DND-41 (cell line): ENCODE data around the gene RBM19.

Source experiments
- ATAC-seq: fragments of 200-7000 bp; cut with Tn5 transposase; 3 replicates; pipeline ENCODE4 v1.9.1; 2021; ENCODE audit warnings: low read depth; ENCODE audit not compliant: insufficient read depth
- DNase-seq: peaks from one replicate; pipeline ENCODE4 v3.0.0-alpha.2; 2020
- H2AFZ ChIP-seq: 2 replicates; pipeline ENCODE4 v1.6.0; 2012; ENCODE audit warnings: low read depth, low read length
- H3K27ac ChIP-seq: 2 replicates; pipeline ENCODE4 v1.5.1; 2012; ENCODE audit warnings: low read length, inconsistent platforms
- H3K27me3 ChIP-seq: fragments of 200-600 bp; sonication (generic); 2 replicates; pipeline ENCODE4 v1.6.0; 2012; ENCODE audit warnings: low read length, mild to moderate bottlenecking, inconsistent platforms; ENCODE audit not compliant: insufficient read depth, poor library complexity
- H3K36me3 ChIP-seq: 2 replicates; pipeline ENCODE4 v1.5.1; 2012; ENCODE audit warnings: low read length, inconsistent platforms; ENCODE audit not compliant: insufficient read depth
- H3K4me1 ChIP-seq: 2 replicates; pipeline ENCODE4 v1.5.1; 2012; ENCODE audit warnings: mild to moderate bottlenecking, low read length; ENCODE audit not compliant: insufficient read depth
- H3K4me2 ChIP-seq: 2 replicates; pipeline ENCODE4 v1.6.0; 2012; ENCODE audit warnings: mild to moderate bottlenecking, moderate library complexity, low read length, inconsistent platforms; ENCODE audit not compliant: insufficient read depth
- H3K4me3 ChIP-seq, 2 experiments: fragments of 200-600 bp in 1 of 2; shearing (Covaris generic) in 1 of 2; 2 replicates each; pipeline ENCODE4 v1.5.1; 2012 to 2016; ENCODE audit warnings: inconsistent platforms in 2 of 2, low read length in 2 of 2, mild to moderate bottlenecking in 2 of 2, low read depth in 1 of 2, moderate library complexity in 1 of 2
- H3K79me2 ChIP-seq: 2 replicates; pipeline ENCODE4 v1.6.0; 2012; ENCODE audit warnings: low read length, inconsistent platforms; ENCODE audit not compliant: insufficient read depth
- H3K9ac ChIP-seq: 2 replicates; pipeline ENCODE4 v1.6.0; 2012; ENCODE audit warnings: low read depth, mild to moderate bottlenecking, inconsistent platforms, low read length, moderate library complexity
- H3K9me3 ChIP-seq: 2 replicates; pipeline ENCODE4 v1.5.1; 2012; ENCODE audit warnings: low read length, moderate library complexity, mild to moderate bottlenecking, inconsistent platforms; ENCODE audit not compliant: insufficient read depth, severe bottlenecking
- H4K20me1 ChIP-seq: 2 replicates; pipeline ENCODE4 v1.6.0; 2012; ENCODE audit warnings: low read length; ENCODE audit not compliant: insufficient read depth
- EZH2 ChIP-seq: IDR thresholded peaks from 3 replicates; pipeline ENCODE4 v1.6.1; 2012; ENCODE audit warnings: borderline replicate concordance, low read depth, mild to moderate bottlenecking, moderate library complexity, low read length, inconsistent platforms; ENCODE audit not compliant: severe bottlenecking
- TF ChIP-seq, protein P1 (sequence below): IDR thresholded peaks from 2 replicates; pipeline ENCODE4 v1.5.1; 2012; ENCODE audit warnings: borderline replicate concordance, low read length, moderate library complexity, mild to moderate bottlenecking; ENCODE audit not compliant: poor library complexity, severe bottlenecking; ENCODE audit errors: extremely low read depth

Gene RBM19

DNA sequence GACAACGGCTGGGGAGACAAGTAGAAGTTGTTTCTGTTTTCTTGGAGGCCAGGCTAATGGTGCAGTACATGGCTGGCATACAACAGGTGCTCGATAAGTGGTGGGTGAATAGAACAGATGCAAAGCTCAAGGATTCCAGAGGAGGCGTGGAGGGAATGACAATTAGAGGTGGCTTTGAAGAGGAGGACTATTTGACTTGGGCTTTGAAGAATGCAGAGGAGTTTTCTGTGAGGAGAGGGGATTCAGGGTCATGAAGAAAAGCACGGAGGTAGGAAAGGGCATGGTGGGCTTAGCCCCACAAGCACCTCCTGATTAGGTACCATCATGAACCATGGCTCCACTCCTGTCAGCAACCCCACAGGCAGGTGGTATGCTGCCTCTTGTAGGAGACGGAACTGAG, 142.3 kb downstream of the RBM19 start:
- no peaks in the 10 kb centered on the region for H3K79me2 ChIP-seq
- no peak for ATAC-seq
- no peaks in the 10 kb centered on the region for H4K20me1 ChIP-seq
- no peaks in the 10 kb centered on the region for H3K4me1 ChIP-seq
- H3K27me3 ChIP-seq: no peaks in the 10 kb centered on the region
- H3K9ac ChIP-seq: no peak overlapping the region
- H2AFZ ChIP-seq: no peak overlapping the region
- TF ChIP-seq, protein P1, sequence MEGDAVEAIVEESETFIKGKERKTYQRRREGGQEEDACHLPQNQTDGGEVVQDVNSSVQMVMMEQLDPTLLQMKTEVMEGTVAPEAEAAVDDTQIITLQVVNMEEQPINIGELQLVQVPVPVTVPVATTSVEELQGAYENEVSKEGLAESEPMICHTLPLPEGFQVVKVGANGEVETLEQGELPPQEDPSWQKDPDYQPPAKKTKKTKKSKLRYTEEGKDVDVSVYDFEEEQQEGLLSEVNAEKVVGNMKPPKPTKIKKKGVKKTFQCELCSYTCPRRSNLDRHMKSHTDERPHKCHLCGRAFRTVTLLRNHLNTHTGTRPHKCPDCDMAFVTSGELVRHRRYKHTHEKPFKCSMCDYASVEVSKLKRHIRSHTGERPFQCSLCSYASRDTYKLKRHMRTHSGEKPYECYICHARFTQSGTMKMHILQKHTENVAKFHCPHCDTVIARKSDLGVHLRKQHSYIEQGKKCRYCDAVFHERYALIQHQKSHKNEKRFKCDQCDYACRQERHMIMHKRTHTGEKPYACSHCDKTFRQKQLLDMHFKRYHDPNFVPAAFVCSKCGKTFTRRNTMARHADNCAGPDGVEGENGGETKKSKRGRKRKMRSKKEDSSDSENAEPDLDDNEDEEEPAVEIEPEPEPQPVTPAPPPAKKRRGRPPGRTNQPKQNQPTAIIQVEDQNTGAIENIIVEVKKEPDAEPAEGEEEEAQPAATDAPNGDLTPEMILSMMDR: no peak
- TF ChIP-seq EZH2: no peak
- DNase-seq: no peak
- H3K36me3 ChIP-seq: peaks cover 6% of the 10 kb centered on the region; the same call in 1 of the 2 replicates
- no peaks in the 10 kb centered on the region for H3K9me3 ChIP-seq
- no peak overlapping the region for H3K4me2 ChIP-seq
- H3K27ac ChIP-seq: no peak overlapping the region
- no peak overlapping the region for H3K4me3 ChIP-seq

DNA sequence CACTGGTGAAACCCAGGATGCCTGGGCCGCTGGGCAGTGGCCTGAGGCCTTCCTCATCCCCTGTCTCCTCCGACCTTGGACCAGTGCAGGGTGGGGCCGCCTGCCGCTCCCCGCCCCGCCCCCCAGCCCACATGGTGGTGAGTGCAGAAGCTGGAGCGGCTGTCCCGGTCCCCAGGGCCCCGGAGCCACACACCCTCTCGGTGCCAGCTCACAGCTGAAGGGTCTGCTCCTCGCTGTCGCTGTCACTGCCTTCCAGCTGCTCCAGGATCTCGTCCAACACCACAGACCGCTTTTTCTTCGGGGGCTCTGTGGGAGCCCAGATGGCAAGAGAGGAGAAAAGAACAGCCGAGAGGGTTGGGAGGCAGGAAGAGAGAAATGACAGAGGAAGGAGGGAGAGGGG, 143.1 kb downstream of the RBM19 start:
- H3K9ac ChIP-seq: no peak overlapping the region
- no peak overlapping the region for H3K27ac ChIP-seq
- no peak overlapping the region for H3K4me3 ChIP-seq
- ATAC-seq: no peak
- TF ChIP-seq, protein P1: no peak
- TF ChIP-seq EZH2: no peak
- H3K36me3 ChIP-seq: peaks cover 6% of the 10 kb centered on the region; the same call in 1 of the 2 replicates
- no peak for DNase-seq
- no peak overlapping the region for H3K4me2 ChIP-seq
- no peaks in the 10 kb centered on the region for H3K27me3 ChIP-seq
- no peaks in the 10 kb centered on the region for H4K20me1 ChIP-seq
- no peaks in the 10 kb centered on the region for H3K4me1 ChIP-seq
- H3K79me2 ChIP-seq: no peaks in the 10 kb centered on the region
- H3K9me3 ChIP-seq: no peaks in the 10 kb centered on the region
- H2AFZ ChIP-seq: no peak overlapping the region

DNA sequence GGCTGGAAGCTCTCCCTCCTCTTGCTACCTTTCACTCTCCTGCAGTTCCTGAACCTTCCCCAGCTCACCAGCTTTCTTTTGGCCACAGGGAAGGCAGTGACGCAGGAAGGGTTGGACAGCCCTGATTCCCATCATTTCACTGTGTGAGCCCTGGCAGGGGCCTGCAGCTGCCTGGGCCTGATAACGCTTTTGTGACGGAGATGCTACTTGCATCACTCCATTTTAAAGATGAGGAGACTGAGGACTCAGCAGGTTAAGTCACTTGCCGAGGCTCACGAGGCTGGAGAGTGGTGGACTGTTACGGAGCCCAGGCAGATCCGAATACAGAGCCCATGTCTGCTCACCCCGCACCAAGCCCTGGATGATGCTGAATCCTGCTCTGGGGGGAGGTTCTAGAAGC, 145.3 kb downstream of the RBM19 start:
- Histone ChIP-seq H3K9me3 (no peaks in the 10 kb centered on the region), H3K4me3 (no peak overlapping the region), H4K20me1 (no peaks in the 10 kb centered on the region), H3K27me3 (no peaks in the 10 kb centered on the region), H3K36me3 (peaks cover 10% of the 10 kb centered on the region; the same call in 1 of the 2 replicates), H3K79me2 (no peaks in the 10 kb centered on the region), H3K9ac (no peak overlapping the region), H3K27ac (no peak overlapping the region), H2AFZ (no peak overlapping the region), H3K4me2 (no peak overlapping the region), H3K4me1 (no peaks in the 10 kb centered on the region)
- no peak for ATAC-seq
- no peak for DNase-seq
- TF ChIP-seq, protein P1: no peak
- no peak for TF ChIP-seq EZH2

DNA sequence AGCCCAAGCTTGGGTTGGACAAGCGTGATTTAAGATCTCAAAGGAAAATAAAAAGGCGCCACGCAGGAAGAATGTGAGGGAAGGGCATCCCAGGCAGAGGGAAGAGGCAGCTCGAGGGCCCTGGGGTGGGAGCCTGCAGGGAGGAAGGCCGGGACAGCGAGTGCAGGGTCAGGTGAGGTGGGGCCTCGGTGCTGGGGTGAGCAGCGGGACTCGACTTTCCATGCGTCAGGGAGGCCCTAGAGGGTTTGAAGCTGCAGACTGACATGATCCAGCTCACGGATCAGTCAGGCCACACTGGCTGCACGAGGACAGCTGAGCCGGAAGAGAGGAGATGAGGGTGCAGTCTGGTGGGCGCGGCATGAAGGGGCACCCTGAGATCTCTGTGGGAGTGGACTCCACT, 145.8 kb downstream of the RBM19 start:
- H3K9ac ChIP-seq: no peak overlapping the region
- H3K4me3 ChIP-seq: no peak overlapping the region
- H3K27ac ChIP-seq: no peak overlapping the region
- TF ChIP-seq EZH2: no peak
- TF ChIP-seq, protein P1: no peak
- peaks cover 10% of the 10 kb centered on the region; the same call in 1 of the 2 replicates for H3K36me3 ChIP-seq
- no peak overlapping the region for H2AFZ ChIP-seq
- ATAC-seq (no peak), DNase-seq (no peak)
- H3K79me2 ChIP-seq: no peaks in the 10 kb centered on the region
- H3K27me3 ChIP-seq: no peaks in the 10 kb centered on the region
- no peaks in the 10 kb centered on the region for H4K20me1 ChIP-seq
- H3K4me2 ChIP-seq: no peak overlapping the region
- no peaks in the 10 kb centered on the region for H3K9me3 ChIP-seq
- H3K4me1 ChIP-seq: no peaks in the 10 kb centered on the region
